NCI-H2196 (cell line): ENCODE data around the gene EEF2K.
"Not testable (repeated sequence)": the region's sequence is repeated elsewhere in the genome, so short reads cannot be mapped to it uniquely, and the experiment has no call there.

Source experiments
- DNase-seq: peaks from one replicate; lab custom pipeline; 2025; ENCODE audit not compliant: unreplicated experiment; lab: John Stamatoyannopoulos, UW

EEF2K gene

GRCh38 chr16:22206013-22206841 lies at the start of gene EEF2K:
TSS of gene EEF2K (plus strand) at chr16:22206278. CDS start at chr16:22225730, 19,452 bp downstream.
- peak; percentile 97 for DNase-seq

- DNase-seq: no peak
Measured at GRCh38 chr16:22161401-22161800, 44.7 kb upstream of the EEF2K start.

DNA sequence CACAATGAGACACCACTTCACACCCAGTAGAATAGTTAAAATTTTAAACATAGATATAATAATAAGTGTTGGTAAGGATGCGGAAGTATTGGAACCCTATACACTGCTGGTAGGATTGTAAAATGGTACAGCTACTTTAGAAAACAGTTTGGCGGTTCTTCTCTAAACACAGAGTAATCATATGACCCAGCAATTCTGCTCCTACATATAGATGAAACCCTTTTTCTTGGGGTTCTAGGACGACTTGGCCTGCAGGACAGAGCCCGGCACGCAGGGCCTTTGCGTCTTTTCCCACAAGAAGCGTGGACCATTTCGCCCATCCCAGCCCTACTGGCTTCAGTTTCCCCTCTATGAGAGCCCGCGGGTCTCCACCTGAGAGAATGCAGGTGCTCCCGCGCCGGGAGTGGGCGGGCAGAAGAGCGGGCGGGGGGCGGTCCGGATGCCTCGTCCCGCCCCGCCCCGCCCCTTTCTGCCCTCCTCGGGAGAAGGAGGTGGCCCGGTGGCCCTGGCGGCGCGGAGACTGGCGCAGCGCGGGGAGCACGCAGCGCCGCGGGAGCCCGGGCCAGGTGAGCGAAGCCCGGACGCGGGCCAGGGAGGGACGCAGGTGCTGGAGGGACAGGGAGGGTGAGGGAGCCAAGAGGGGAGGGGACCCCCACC lies 44.0 kb upstream of the EEF2K start, which contains the start of gene SDR42E2:
Gene SDR42E2, plus strand, starts transcription at position 508 of the 657 bp plus-strand sequence. CDS start 3,077 bp downstream, outside the sequence.
- DNase-seq: no peak

- DNase-seq: no peak
Measured at GRCh38 chr16:22162656-22163009, 43.4 kb upstream of the EEF2K start.

DNA sequence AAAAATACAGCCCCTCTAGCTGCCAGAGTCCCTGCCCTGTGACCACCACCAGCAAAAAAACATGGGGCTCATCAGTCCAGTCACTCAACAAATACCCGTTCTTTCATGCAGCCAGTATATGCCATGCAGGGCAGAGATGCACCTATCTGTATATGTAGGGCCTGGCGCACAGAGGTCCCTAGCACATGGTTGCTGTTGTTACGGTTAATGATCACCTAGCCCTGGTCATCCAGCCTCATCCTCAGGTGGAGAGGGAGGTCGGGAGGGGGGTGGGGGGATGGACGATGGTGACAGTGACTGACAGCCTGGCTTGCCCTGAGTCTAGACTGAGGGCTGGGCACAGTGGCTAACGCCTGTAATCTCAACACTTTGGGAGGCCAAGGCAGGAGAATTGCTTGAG lies 42.3 kb upstream of the EEF2K start:
- no peak for DNase-seq

GRCh38 chr16:22164482-22164881 lies 41.6 kb upstream of the EEF2K start:
- no peak for DNase-seq

DNA sequence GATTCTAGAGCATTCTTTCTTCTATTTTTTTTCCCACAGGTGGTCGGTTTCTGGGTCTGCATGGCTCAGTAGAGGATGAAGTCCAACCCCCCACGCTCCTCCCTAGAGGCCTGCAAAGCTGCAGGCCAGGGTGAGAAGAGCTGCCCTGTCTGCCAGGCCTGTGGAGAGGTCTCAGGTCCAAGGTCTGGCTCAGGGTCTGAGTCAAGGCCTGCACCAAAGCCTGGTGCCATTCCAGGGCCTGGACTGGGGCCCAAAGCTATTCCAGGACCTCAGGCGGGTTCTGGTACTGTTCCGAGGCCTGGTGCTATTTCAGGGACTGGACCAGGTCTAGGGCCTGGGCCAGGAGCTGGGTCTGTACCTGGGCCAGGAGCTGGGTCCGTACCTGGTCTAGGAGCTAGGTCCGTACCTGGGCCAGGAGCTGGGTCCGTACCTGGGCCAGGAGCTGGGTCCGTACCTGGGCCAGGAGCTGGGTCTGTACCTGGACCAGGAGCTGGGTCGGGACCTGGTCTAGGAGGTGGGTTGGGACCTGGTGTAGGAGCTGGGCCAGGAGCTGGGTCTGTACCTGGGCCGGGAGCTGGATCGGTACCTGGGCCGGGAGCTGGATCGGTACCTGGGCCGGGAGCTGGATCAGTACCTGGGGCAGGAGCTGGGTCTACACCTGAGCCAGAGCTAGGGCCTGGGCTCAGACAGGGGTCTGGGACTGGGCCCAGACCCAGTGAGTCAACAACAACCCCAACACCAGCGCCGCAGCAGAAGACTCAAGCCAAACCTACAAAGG lies 40.4 kb upstream of the EEF2K start:
- DNase-seq: no peak

DNA sequence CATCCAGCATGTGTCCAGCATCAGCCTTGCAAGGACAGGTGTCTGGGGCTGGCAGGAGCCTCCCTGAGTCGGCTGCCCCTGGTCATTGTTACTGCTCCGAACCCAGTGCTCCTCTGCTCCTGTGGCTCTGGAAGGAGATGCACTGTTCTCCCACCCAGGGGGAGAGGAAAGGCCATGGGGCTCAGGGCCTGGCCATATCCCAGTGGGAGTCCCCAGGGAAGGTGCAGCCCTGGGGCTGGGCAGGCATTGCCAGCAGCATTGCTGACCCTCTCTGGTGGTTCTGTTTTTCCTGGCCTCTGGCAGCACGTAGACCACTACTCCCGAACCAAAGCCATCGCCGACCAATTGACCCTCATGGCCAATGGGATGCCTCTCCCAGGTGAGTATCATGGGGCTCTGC lies 34.1 kb upstream of the EEF2K start:
- DNase-seq: no peak

DNA sequence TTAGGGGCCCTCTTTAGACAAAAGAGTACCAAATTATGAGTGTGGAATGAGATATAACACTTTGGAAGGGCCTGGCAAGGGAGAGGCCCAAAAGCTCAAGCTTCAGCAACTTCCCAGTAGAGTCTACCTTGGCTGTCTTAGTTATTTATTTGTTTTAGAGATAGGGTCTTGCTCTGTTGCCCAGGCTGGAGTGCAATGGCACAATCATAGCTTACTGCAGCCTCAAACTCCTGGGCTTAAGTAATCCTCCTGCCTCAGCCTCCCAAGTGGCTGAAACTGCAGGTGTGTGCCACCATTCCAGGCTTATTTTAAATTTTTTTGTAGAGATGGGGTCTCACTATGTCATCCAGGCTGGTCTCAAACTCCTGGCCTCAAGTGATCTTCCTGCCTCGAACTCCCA lies 33.4 kb upstream of the EEF2K start:
- not testable (repeated sequence) for DNase-seq

DNA sequence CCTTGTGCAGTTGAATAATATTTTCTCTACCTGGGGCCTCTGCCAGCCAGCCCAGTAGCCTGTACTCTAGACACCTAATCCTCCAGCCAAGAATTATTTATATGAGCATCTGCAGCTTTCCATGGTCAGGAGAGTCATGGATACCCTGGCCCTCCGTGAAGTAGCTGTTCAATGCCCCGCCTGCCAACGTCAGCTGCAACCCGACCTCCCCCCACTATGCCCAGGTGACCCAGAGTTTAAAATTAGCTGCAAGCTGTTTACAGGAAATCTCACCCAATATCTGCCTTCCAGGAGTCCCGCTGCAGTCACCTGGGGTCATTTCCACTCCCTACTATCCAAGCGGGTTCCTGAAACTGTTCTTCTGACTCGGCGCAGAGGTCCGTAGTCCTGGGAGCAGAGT lies 31.4 kb upstream of the EEF2K start:
- DNase-seq: peak; percentile 26

GRCh38 chr16:22177968-22178930 lies 27.8 kb upstream of the EEF2K start:
- no peak for DNase-seq

- no peak for DNase-seq
Measured at GRCh38 chr16:22181426-22181825, 24.7 kb upstream of the EEF2K start.

- DNase-seq: no peak
Measured at GRCh38 chr16:22181843-22182242, 24.2 kb upstream of the EEF2K start.

GRCh38 chr16:22183335-22183734 lies 22.7 kb upstream of the EEF2K start:
- no peak for DNase-seq

DNA sequence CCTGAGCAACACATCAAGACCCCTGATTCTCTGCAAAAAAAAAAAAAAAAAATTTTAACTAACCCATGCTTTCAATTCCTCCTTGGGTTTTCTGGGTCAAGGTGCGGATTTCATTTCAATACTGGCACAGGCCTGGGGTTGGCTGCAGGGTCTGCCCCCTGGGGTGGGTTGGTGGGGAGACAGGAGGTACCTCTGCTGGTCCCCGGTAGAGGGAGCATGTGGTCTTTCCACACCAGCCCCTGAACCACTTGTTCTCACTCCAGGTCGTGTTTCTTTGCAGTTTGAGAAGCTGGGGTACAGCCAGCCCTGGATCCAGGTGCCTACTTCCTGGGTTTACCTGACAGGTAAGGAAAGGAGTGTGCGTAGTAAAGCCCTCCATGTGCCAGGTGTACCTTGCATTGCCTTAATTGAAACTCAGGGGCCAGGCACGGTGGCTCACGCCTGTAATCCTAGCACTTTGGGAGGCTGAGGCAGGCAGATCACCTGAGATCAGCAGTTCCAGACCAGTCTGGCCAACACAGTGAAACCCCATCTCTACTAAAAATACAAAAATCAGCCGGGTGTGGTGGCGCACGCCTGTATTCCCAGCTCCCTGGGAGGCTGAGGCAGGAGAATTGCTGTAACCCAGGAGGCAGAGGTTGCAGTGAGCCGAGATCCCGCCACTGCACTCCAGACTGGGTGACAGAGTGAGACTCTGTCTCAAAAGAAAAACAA lies 22.0 kb upstream of the EEF2K start:
- no peak for DNase-seq

DNA sequence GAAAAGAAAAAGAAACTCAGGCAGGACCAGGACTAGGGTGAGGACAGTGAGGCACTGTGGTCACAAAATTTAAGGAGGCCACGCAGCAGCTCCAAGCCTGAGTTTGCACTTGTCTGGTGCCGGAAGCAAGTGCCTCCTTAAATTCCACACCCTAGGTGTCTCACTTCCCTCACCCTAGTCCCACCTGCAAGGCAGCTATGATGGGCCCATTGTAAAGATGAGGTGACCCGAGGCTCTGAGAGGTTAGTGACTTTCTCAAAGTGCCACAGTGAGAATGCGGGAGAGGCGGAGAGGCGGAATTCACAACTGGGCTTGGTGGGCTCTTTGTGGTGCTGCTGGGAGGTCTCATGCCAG lies 21.5 kb upstream of the EEF2K start:
- no peak for DNase-seq

- DNase-seq: no peak
Measured at GRCh38 chr16:22186517-22186916, 19.6 kb upstream of the EEF2K start.

DNA sequence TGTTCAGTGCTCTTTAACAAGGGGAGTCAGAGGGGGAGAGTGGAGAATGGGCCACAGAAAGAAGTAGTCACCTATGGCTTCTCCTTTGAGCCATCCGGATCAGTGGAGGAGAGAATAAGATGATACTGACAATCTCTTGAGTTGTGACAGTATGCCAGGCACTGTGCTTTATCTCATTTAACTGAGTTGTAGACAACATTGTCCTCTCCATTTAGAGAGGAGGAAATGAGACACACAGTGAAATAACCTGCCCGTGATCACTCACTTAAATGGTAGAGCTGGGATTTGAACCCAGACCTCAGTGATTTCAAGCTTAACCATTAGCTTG lies 17.8 kb upstream of the EEF2K start:
- no peak for DNase-seq

- DNase-seq: peak; percentile 83
Measured at GRCh38 chr16:22188595-22189442, 17.3 kb upstream of the EEF2K start.
